IMR-90 (cell line): ENCODE data around the gene PARK7. TPM values are rescaled to one million over a fixed set of nuclear protein-coding genes. Genes with fewer than 3 reads are reported as not detected.
A peak's percentile ranks its signal among the peaks of the same experiment; 100 is the strongest.

Experiments used
- ATAC-seq: fragments of 200-7000 bp; cut with Tn5 transposase; 2 replicates; pipeline ENCODE4 v1.9.1; 2020; ENCODE audit warnings: low read depth, mild to moderate bottlenecking, moderate library complexity
- BruUV-seq: library from RNA; stranded (reverse); fragments of 400-500 nt; replicated peaks from 2 replicates; lab custom pipeline; 2021; lab: Mats Ljungman, UMichigan
- CTCF ChIA-PET: fragments of 300-600 bp; formaldehyde crosslinking; extraction: SDS; loops from one replicate; lab custom pipeline; 2021; ENCODE audit warnings: antibody characterized with exemption; lab: Yijun Ruan, JAX
- POLR2A ChIA-PET: fragments of 300-600 bp; sonication (Branson Sonifier 250); formaldehyde crosslinking; loops from one replicate; lab custom pipeline; 2022; ENCODE audit warnings: antibody characterized with exemption; ENCODE audit not compliant: unreplicated experiment; lab: Charles Lee
- DNase-seq: peaks from one replicate; pipeline ENCODE4 v3.0.0; 2013
- H2AFZ ChIP-seq: replicated peaks from 2 replicates; pipeline ENCODE3; 2013; ENCODE audit warnings: low read length, mild to moderate bottlenecking; ENCODE audit not compliant: poor library complexity
- H2AK5ac ChIP-seq: 2 replicates; pipeline ENCODE4 v1.6.1; 2013; ENCODE audit warnings: low read depth, low read length, inconsistent platforms
- H2AK9ac ChIP-seq: replicated peaks from 2 replicates; pipeline ENCODE3; 2013; ENCODE audit warnings: mild to moderate bottlenecking, low read depth, low read length, moderate library complexity; ENCODE audit not compliant: poor library complexity
- H2BK120ac ChIP-seq: 2 replicates; pipeline ENCODE4 v1.6.1; 2013; ENCODE audit warnings: low read depth, low read length, inconsistent platforms
- H2BK15ac ChIP-seq: 3 replicates; pipeline ENCODE4 v1.6.1; 2013; ENCODE audit warnings: low read depth, low read length, inconsistent platforms
- H2BK20ac ChIP-seq: 2 replicates; pipeline ENCODE4 v1.6.1; 2013; ENCODE audit warnings: low read depth, mild to moderate bottlenecking, inconsistent platforms, low read length, moderate library complexity
- H2BK5ac ChIP-seq: 2 replicates; pipeline ENCODE4 v1.6.1; 2013; ENCODE audit warnings: mild to moderate bottlenecking, low read depth, low read length, inconsistent platforms; ENCODE audit not compliant: poor library complexity, severe bottlenecking
- H3K14ac ChIP-seq: replicated peaks from 2 replicates; pipeline ENCODE4 v1.6.1; 2013; ENCODE audit warnings: low read depth, low read length, inconsistent platforms
- H3K18ac ChIP-seq: 2 replicates; pipeline ENCODE4 v1.6.1; 2013; ENCODE audit warnings: low read depth, low read length, control low read depth
- H3K23ac ChIP-seq: 2 replicates; pipeline ENCODE4 v1.6.1; 2013; ENCODE audit warnings: low read depth, low read length, inconsistent platforms
- H3K27ac ChIP-seq: 2 replicates; pipeline ENCODE4 v1.5.1; 2013; ENCODE audit warnings: mild to moderate bottlenecking, control low read depth, low read length; ENCODE audit not compliant: insufficient read depth
- H3K27me3 ChIP-seq: 2 replicates; pipeline ENCODE4 v1.6.1; 2013; ENCODE audit warnings: low read length; ENCODE audit not compliant: control insufficient read depth, insufficient read depth
- H3K36me3 ChIP-seq: 2 replicates; pipeline ENCODE4 v1.6.1; 2013; ENCODE audit warnings: low read length, mixed read lengths; ENCODE audit not compliant: control insufficient read depth, insufficient read depth
- H3K4ac ChIP-seq: 2 replicates; pipeline ENCODE4 v1.6.1; 2013; ENCODE audit warnings: low read depth, low read length, inconsistent platforms
- H3K4me1 ChIP-seq: 2 replicates; pipeline ENCODE4 v1.6.1; 2013; ENCODE audit warnings: low read length, mixed read lengths; ENCODE audit not compliant: control insufficient read depth, insufficient read depth
- H3K4me2 ChIP-seq: 2 replicates; pipeline ENCODE4 v1.6.1; 2013; ENCODE audit warnings: low read depth, mild to moderate bottlenecking, control low read depth, low read length, moderate library complexity
- H3K4me3 ChIP-seq: 2 replicates; pipeline ENCODE4 v1.5.1; 2013; ENCODE audit warnings: low read depth, mild to moderate bottlenecking, control low read depth, low read length, moderate library complexity; ENCODE audit not compliant: insufficient read depth
- H3K56ac ChIP-seq: 2 replicates; pipeline ENCODE4 v1.6.1; 2013; ENCODE audit warnings: low read length, inconsistent platforms; ENCODE audit not compliant: insufficient read depth; ENCODE audit errors: extremely low read depth
- H3K79me1 ChIP-seq, 2 experiments: 2 replicates each; pipeline ENCODE4 v1.6.1; 2013; ENCODE audit warnings: low read length in 2 of 2, inconsistent platforms in 1 of 2, low read depth in 1 of 2
- H3K9ac ChIP-seq: 2 replicates; pipeline ENCODE4 v1.6.1; 2013; ENCODE audit warnings: low read depth, low read length, control low read depth
- H3K9me1 ChIP-seq: 2 replicates; pipeline ENCODE4 v1.6.1; 2013; ENCODE audit warnings: low read length, inconsistent platforms; ENCODE audit not compliant: insufficient read depth
- H3K9me3 ChIP-seq: 2 replicates; pipeline ENCODE4 v1.6.1; 2013; ENCODE audit warnings: low read length; ENCODE audit not compliant: control insufficient read depth, insufficient read depth
- H4K20me1 ChIP-seq: 2 replicates; pipeline ENCODE4 v1.6.1; 2013; ENCODE audit warnings: low read length, inconsistent platforms; ENCODE audit not compliant: insufficient read depth
- H4K5ac ChIP-seq: 2 replicates; pipeline ENCODE4 v1.6.1; 2013; ENCODE audit warnings: mild to moderate bottlenecking, low read depth, low read length, control low read depth
- H4K8ac ChIP-seq, 2 experiments: 2 replicates each; pipeline ENCODE4 v1.6.1; 2013; ENCODE audit warnings: low read depth in 2 of 2, low read length in 2 of 2, control low read depth in 1 of 2, inconsistent platforms in 1 of 2
- H4K91ac ChIP-seq: 2 replicates; pipeline ENCODE4 v1.6.1; 2013; ENCODE audit warnings: low read depth, low read length, inconsistent platforms; ENCODE audit not compliant: insufficient read depth
- BHLHE40 ChIP-seq: fragments of 150-350 bp; IDR thresholded peaks from 2 replicates; pipeline ENCODE4 v1.6.1; 2016; ENCODE audit warnings: mild to moderate bottlenecking, low read depth, low read length
- CTCF ChIP-seq: conservative IDR thresholded peaks from 2 replicates; pipeline ENCODE4 v1.5.1; 2012; ENCODE audit warnings: mild to moderate bottlenecking, low read depth, low read length, improper control_type of control experiment
- MAFK ChIP-seq: IDR thresholded peaks from 2 replicates; pipeline ENCODE4 v1.6.1; 2012; ENCODE audit warnings: low read depth, low read length, improper control_type of control experiment
- RAD21 ChIP-seq: IDR thresholded peaks from 2 replicates; pipeline ENCODE4 v1.6.1; 2012; ENCODE audit warnings: low read length, improper control_type of control experiment
- SMC3 ChIP-seq: fragments of 150-350 bp; IDR thresholded peaks from 2 replicates; pipeline ENCODE4 v1.6.1; 2016; ENCODE audit warnings: low read depth, mild to moderate bottlenecking, antibody characterized with exemption, low read length, moderate library complexity
- WGBS, 2 experiments: methylation state at CpG; one replicate each; pipeline versions ENCODE4 v1.1.5 to v1.1.7; 2013; ENCODE audit warnings: missing lambda C conversion rate in 2 of 2; ENCODE audit not compliant: insufficient read length in 1 of 2; ENCODE audit errors: extremely low coverage in 2 of 2; 5-methylcytosine and 5-hydroxymethylcytosine counted together
- dilution Hi-C: fragments of 300-500 bp; cut with HindIII; formaldehyde crosslinking; loops from one replicate; pipeline ENCODE4 v1.14.3; 2018; ENCODE audit warnings: low sequenced_read_pairs; ENCODE audit not compliant: unreplicated experiment
- in situ Hi-C: fragments of 300-500 bp; cut with MboI; formaldehyde crosslinking; loops from 3 replicates; pipeline ENCODE4 v1.14.3; 2019; ENCODE audit warnings: low sequenced_read_pairs, inconsistent platforms, mixed read lengths
- intact Hi-C: fragments of 100-400 bp; cut with micrococcal nuclease; formaldehyde crosslinking; loops from 2 replicates; pipeline ENCODE4 v1.10.0; 2022
- polyA plus RNA-seq, 3 experiments: library from polyadenylated mRNA; depleted of rRNA; stranded (reverse); fragments of >200 nt; gene quantifications; 2 replicates each; pipeline ENCODE4 v1.2.3, GENCODE V29; 2012; ENCODE audit warnings: low replicate concordance in 1 of 3
- total RNA-seq: library from RNA; depleted of rRNA; stranded (reverse); fragments of >200 nt; gene quantifications from 2 replicates; pipeline ENCODE4 v1.2.3, GENCODE V29; 2012

PARK7 gene
- total and polyA plus RNA-seq, 2 of the 4 experiments (the other 2 are of a cell fraction), result 207 to 357 TPM

GRCh38 chr1:8031176-8031785 is 69.8 kb downstream of the PARK7 start:
- peak overlapping the region; percentile 84 for H2BK5ac ChIP-seq
- no peak for ATAC-seq
- POLR2A ChIA-PET, result no interaction called here
- peak overlapping the region; percentile 65; the same call in 1 of the 2 replicates for H4K91ac ChIP-seq
- H4K5ac ChIP-seq, result peak overlapping the region; percentile 93; the same call in 1 of the 2 replicates
- no peak overlapping the region for H2AFZ ChIP-seq
- TF ChIP-seq SMC3 (peak; percentile 79), MAFK (no peak), RAD21 (peak; percentile 79), CTCF (peak; percentile 81), BHLHE40 (no peak)
- CTCF ChIA-PET, result interaction anchor here (1.1 to 2.6 kb wide), 4 partner anchors 9 to 283 kb away, joined by 3 to 9 read pairs (median 8); no protein-coding TSS in a partner anchor
- peak overlapping the region; percentile 83; the same call in 1 of the 2 replicates for H2BK120ac ChIP-seq
- H3K4me3 ChIP-seq, result no peak overlapping the region
- no peak overlapping the region for H3K23ac ChIP-seq
- dilution Hi-C loops (no loop called here), intact Hi-C loops (loop anchor here (1.0 kb wide), 2 partner anchors 102 to 283 kb away; no protein-coding TSS in a partner anchor), in situ Hi-C loops (loop anchor here (10.0 kb wide), 2 partner anchors 94 to 184 kb away; no protein-coding TSS in a partner anchor)
- H3K18ac ChIP-seq, result peak overlapping the region; percentile 62
- 0 out of 2 replicates have a peak overlapping the region, but pooled peaks have one; percentile 42 for H3K9ac ChIP-seq
- peak overlapping the region; percentile 19 to 73; a peak in 2 of 4 replicates for H4K8ac ChIP-seq
- H2AK5ac ChIP-seq, result peak overlapping the region; percentile 88
- H2BK15ac ChIP-seq, result no peak overlapping the region
- WGBS, 2 experiments, result no CpG with 5 or more reads among the region's 9 CpGs
- peak; percentile 73 for DNase-seq
- peak overlapping the region; percentile 48; the same call in 1 of the 2 replicates for H3K56ac ChIP-seq
- H3K4ac ChIP-seq, result peak overlapping the region; percentile 80
- H3K27ac ChIP-seq, result peak overlapping the region; percentile 60
- no peaks in the 10 kb centered on the region for H3K36me3 ChIP-seq
- H4K20me1 ChIP-seq, result peaks cover 3% of the 10 kb centered on the region; the same call in 1 of the 2 replicates
- peak overlapping the region; percentile 79 for H3K14ac ChIP-seq
- no TSS peak for BruUV-seq
- H3K4me2 ChIP-seq, result no peak overlapping the region
- peak overlapping the region; percentile 86 for H2BK20ac ChIP-seq
- no peak overlapping the region for H2AK9ac ChIP-seq
- H3K9me1 ChIP-seq, result peaks cover 6% of the 10 kb centered on the region
- H3K27me3 ChIP-seq, result no peaks in the 10 kb centered on the region
- peaks cover 12% of the 10 kb centered on the region for H3K4me1 ChIP-seq
- H3K79me1 ChIP-seq, result peaks cover 4 to 8% of the 10 kb centered on the region in 2 experiments; a peak in 2 of 4 replicates
- H3K9me3 ChIP-seq, result no peaks in the 10 kb centered on the region
